ENCODE data around the gene BCL2L13. TPM values are rescaled to one million over a fixed set of nuclear protein-coding genes. Genes with fewer than 3 reads are reported as not detected.

The BCL2L13 gene
- polyA plus RNA-seq, 3 donors: 20.2 to 67.8 (median 53.0) TPM

GRCh38 chr22:17719911-17720310, 81.4 kb downstream of the BCL2L13 start:
- H3K27ac ChIP-seq (ENCODE audit: low read depth in 1 of 2, low read length in 2 of 2): no peak overlapping the region
- H3K4me3 Mint-ChIP-seq: no peak overlapping the region
- H3K9ac ChIP-seq (ENCODE audit: insufficient read depth, low read length, poor library complexity, severe bottlenecking): no peak overlapping the region
- WGBS (ENCODE audit: insufficient coverage): 100% methylated on average over 1 of the region's 5 CpGs
- intact Hi-C loops (cut with micrococcal nuclease): no loop called here
- DNase-seq: no peak
- H3K4me1 ChIP-seq (ENCODE audit: control insufficient read depth in 1 of 2, insufficient read depth in 2 of 2, low read length in 2 of 2): no peaks in the 10 kb centered on the region
- peaks cover 0 to 3% (median 0%) of the 10 kb centered on the region in 3 donors for H3K27me3 Mint-ChIP-seq (ENCODE audit: low read depth in 3 of 3)
- no peaks in the 10 kb centered on the region for H3K27me3 ChIP-seq (ENCODE audit: control insufficient read depth in 2 of 2, insufficient read depth in 2 of 2, low read length in 2 of 2)
- H3K27ac Mint-ChIP-seq: no peak overlapping the region
- no peak for TF ChIP-seq CTCF (IDR thresholded peaks at IDR 0.05)
- peaks cover 13% of the 10 kb centered on the region for H3K4me1 Mint-ChIP-seq
- peaks cover 5% of the 10 kb centered on the region for H3K79me2 ChIP-seq (ENCODE audit: insufficient read depth, low read length)
- H2AFZ ChIP-seq (ENCODE audit: insufficient read depth, low read depth, low read length, poor library complexity, severe bottlenecking): no peak overlapping the region
- peaks cover 0 to 2% (median 0%) of the 10 kb centered on the region in 7 donors for H3K9me3 Mint-ChIP-seq
- no peak overlapping the region for H3K4me2 ChIP-seq (replicated peaks; ENCODE audit: extremely low read depth, low read length, poor library complexity, severe bottlenecking)
- peaks cover 3 to 20% of the 10 kb centered on the region in 2 donors for H3K36me3 ChIP-seq (replicated peaks in 1 of 2; ENCODE audit: control insufficient read depth in 1 of 2, insufficient read depth in 2 of 2, low read length in 2 of 2)
- no peaks in the 10 kb centered on the region for H3K9me3 ChIP-seq (replicated peaks in 1 of 2; ENCODE audit: control insufficient read depth in 1 of 2, insufficient read depth in 1 of 2, low read length in 2 of 2)
- no peak overlapping the region for H3K4me3 ChIP-seq (replicated peaks in 1 of 3; ENCODE audit: low read depth in 2 of 3, low read length in 3 of 3)
- peaks cover 20 to 58% of the 10 kb centered on the region in 2 donors for H3K36me3 Mint-ChIP-seq
- H4K20me1 ChIP-seq (ENCODE audit: insufficient read depth, low read length): peaks cover 4% of the 10 kb centered on the region

DNA sequence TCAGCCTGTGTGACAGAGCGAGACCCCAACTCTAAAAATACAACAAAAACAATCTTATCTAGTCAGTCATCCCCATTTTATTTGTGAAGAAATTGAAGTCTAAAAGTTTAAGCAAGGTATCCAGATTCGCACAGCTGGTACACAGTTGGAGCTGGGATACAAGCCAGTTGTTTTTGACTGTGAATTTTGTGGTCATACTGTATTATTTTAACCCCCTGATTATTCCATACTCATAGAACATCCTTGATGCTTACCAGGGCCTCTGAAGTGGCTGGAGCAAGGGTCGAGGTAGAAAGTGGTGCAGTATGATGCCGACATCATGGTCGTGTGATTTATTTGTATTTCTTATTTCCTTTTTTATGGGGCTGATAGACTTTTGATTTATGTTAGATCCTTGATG, 85.7 kb downstream of the BCL2L13 start:
- no peak overlapping the region for H3K9ac ChIP-seq (ENCODE audit: insufficient read depth, low read length, poor library complexity, severe bottlenecking)
- no peak overlapping the region for H3K4me3 Mint-ChIP-seq
- peaks cover 34% of the 10 kb centered on the region for H3K4me1 Mint-ChIP-seq
- H3K4me1 ChIP-seq (ENCODE audit: control insufficient read depth in 1 of 2, insufficient read depth in 2 of 2, low read length in 2 of 2): peaks cover 14 to 16% of the 10 kb centered on the region in 2 donors
- no peak overlapping the region for H2AFZ ChIP-seq (ENCODE audit: insufficient read depth, low read depth, low read length, poor library complexity, severe bottlenecking)
- H3K27ac ChIP-seq (ENCODE audit: low read depth in 1 of 2, low read length in 2 of 2): no peak overlapping the region
- H3K4me2 ChIP-seq (replicated peaks; ENCODE audit: extremely low read depth, low read length, poor library complexity, severe bottlenecking): no peak overlapping the region
- H3K4me3 ChIP-seq (replicated peaks in 1 of 3; ENCODE audit: low read depth in 2 of 3, low read length in 3 of 3): no peak overlapping the region
- no peak for TF ChIP-seq CTCF (IDR thresholded peaks at IDR 0.05)
- peaks cover 24 to 30% of the 10 kb centered on the region in 2 donors for H3K36me3 ChIP-seq (replicated peaks in 1 of 2; ENCODE audit: control insufficient read depth in 1 of 2, insufficient read depth in 2 of 2, low read length in 2 of 2)
- H3K27me3 ChIP-seq (ENCODE audit: control insufficient read depth in 2 of 2, insufficient read depth in 2 of 2, low read length in 2 of 2): no peaks in the 10 kb centered on the region
- H3K9me3 Mint-ChIP-seq: peaks cover 0 to 2% (median 0%) of the 10 kb centered on the region in 7 donors
- WGBS (ENCODE audit: insufficient coverage): no CpG with 5 or more reads among the region's 5 CpGs
- DNase-seq: no peak
- H4K20me1 ChIP-seq (ENCODE audit: insufficient read depth, low read length): peaks cover 19% of the 10 kb centered on the region
- H3K36me3 Mint-ChIP-seq: peaks cover 28 to 56% of the 10 kb centered on the region in 2 donors
- H3K9me3 ChIP-seq (replicated peaks in 1 of 2; ENCODE audit: control insufficient read depth in 1 of 2, insufficient read depth in 1 of 2, low read length in 2 of 2): no peaks in the 10 kb centered on the region
- intact Hi-C loops (cut with micrococcal nuclease): no loop called here
- H3K79me2 ChIP-seq (ENCODE audit: insufficient read depth, low read length): peaks cover 6% of the 10 kb centered on the region
- peak overlapping the region in 4 of 7 donors; percentile 33 to 72 (median 58) for H3K27ac Mint-ChIP-seq
- peaks cover 0 to 3% (median 0%) of the 10 kb centered on the region in 3 donors for H3K27me3 Mint-ChIP-seq (ENCODE audit: low read depth in 3 of 3)

All from CD14-positive monocyte (primary cell).